HK-2 (cell line): ENCODE results near the gene TNS4.

ENCODE experiments used
- DNase-seq: peaks from one replicate; pipeline ENCODE4 v3.0.0-alpha.2; 2018; ENCODE audit not compliant: unreplicated experiment

The TNS4 gene

DNA sequence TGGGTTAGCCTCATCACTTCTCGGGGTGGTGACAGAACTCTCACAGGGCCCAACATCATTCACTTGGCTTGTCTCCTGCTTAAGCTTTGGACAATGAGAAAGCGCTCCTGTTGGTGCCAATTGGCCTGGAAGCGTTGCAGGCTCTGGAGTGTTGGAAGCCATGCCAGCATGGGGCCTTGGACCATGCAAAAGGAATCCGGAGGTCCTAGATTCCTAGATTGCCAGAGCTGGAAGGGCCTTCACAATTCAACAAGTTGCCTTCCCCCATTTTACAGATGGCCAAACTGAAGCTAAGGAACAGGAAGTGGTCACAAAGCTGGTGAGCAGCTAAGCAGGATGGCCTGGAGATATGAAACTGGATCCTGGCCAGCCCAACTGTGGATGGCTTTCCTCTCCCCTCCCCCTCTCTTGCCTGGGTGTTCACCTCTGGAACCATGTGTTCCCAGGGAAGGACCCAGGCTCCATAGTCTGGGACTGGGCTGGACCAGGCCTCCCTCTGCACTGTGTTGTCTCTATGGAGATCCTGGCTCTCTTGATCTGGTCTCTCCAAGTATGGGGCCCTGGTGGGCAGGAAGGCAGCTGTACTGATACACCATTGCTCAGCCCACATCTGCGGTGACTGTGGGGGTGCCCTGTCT lies 64.2 kb downstream of the TNS4 start:
- DNase-seq = no peak

GRCh38 chr17:40436636-40437035 lies 64.8 kb downstream of the TNS4 start:
- no peak for DNase-seq

- DNase-seq = no peak
Observed at GRCh38 chr17:40433551-40434415, 67.6 kb downstream of the TNS4 start.

- DNase-seq = no peak
Observed at GRCh38 chr17:40432864-40433528, 68.4 kb downstream of the TNS4 start.

DNA sequence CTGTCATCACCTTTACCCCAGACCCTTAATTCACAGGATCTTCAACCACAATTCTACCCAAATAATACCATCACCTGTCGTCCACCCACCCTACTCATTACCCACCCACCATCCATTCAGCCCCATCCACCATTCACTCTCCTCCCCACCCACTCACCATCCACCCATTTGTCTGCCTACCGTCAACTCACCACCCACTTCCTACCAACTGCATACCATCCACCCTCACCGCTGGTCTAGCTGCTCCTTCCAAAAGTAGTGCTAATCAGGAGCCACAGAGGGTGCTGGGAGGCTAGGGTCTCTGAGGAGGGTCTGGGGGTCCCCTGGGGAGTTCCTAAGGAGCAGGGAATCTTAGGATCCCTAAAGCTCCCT lies 70.2 kb downstream of the TNS4 start:
- DNase-seq = no peak

DNA sequence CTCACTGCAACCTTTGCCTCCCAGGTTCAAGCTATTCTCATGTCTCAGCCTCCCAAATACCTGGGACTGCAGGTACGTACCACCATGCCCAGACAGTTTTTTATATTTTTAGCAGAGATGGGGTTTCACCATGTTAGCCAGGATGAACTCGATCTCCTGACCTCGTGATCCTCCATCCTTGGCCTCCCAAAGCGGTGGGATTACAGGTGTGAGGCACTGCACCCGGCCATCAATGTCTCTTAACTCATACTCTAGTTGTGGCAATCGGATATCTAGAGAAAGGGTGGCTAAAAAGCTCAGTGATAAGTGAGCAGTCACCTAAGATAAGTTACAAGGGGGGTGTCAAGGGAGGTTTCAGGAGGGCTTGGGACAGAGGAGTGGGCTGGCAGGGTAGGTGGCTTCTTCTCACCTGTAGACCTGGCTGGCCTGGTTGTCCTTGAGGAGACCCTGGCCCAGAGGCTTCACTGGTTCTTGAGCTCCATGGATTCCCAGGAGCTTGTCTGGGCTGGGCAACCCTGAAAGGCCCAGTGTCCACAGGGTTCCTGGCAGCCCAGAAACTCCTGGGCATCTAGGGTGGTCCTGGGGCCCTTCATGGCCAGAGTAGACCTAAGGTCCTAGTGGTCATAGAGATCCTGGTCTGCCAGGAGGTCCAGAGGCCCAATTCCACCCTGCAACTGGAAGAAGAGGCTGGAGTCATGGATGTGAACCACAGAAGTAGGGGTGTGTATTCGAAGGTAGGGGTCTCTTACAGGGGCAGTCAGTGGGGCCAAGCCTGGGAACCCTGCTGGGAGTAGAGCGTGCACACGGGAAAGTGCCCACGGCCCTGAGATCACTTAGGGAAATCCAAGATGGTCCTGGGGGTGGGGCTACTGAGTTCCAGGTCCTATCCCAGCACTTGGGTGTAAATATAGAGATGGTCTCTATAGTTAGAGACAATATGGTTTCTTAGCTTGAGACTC lies 70.9 kb downstream of the TNS4 start:
- no peak for DNase-seq

GRCh38 chr17:40427002-40427491 lies 74.4 kb downstream of the TNS4 start:
- no peak for DNase-seq
